Kidney (tissue), 14 donors: Measurements from ENCODE around the gene NRF1. TPM values are rescaled to one million over a fixed set of nuclear protein-coding genes. Genes with fewer than 3 reads are reported as not detected.

ENCODE experiments used
- DNase-seq, 5 donors: peaks; one replicate each; pipeline ENCODE4 v3.0.0-alpha.2; 2013 to 2020
- FAIRE-seq: peaks from 2 replicates; lab custom pipeline; 2012; peaks lifted over from hg19 to GRCh38; lab: Jason Lieb, UNC
- H3K27ac ChIP-seq, 2 donors: one replicate each; pipeline ENCODE4 v1.7.0; 2013; ENCODE audit warnings: low read depth in 2 of 2, low read length in 2 of 2, inconsistent platforms in 1 of 2
- H3K27me3 ChIP-seq: one replicate; pipeline ENCODE4 v1.7.1; 2013; ENCODE audit warnings: low read length, inconsistent platforms; ENCODE audit not compliant: control insufficient read depth, insufficient read depth
- H3K36me3 ChIP-seq, 3 donors: one replicate each; pipeline versions ENCODE4 v1.7.0 to v1.7.1; 2013; ENCODE audit warnings: low read length in 3 of 3, control low read depth in 1 of 3, inconsistent platforms in 1 of 3; ENCODE audit not compliant: insufficient read depth in 3 of 3, control insufficient read depth in 2 of 3
- H3K4me1 ChIP-seq, 3 donors: one replicate each; pipeline versions ENCODE4 v1.7.0 to v1.7.1; 2013; ENCODE audit warnings: low read length in 3 of 3, inconsistent platforms in 1 of 3, low read depth in 1 of 3; ENCODE audit not compliant: control insufficient read depth in 2 of 3, insufficient read depth in 2 of 3
- H3K4me3 ChIP-seq, 3 donors: one replicate each; pipeline versions ENCODE4 v1.7.0 to v1.8.1; 2013; ENCODE audit warnings: low read length in 3 of 3, control low read depth in 1 of 3, inconsistent platforms in 1 of 3
- H3K9ac ChIP-seq, 3 donors: one replicate each; pipeline versions ENCODE4 v1.7.0 to v1.7.1; 2013; ENCODE audit warnings: low read length in 3 of 3, control low read depth in 1 of 3, inconsistent platforms in 1 of 3
- H3K9me3 ChIP-seq, 3 donors: one replicate each; pipeline versions ENCODE4 v1.7.0 to v1.7.1; 2013; ENCODE audit warnings: low read length in 3 of 3, control low read depth in 1 of 3, inconsistent platforms in 1 of 3; ENCODE audit not compliant: control insufficient read depth in 2 of 3, insufficient read depth in 1 of 3
- CTCF ChIP-seq: IDR thresholded peaks from 3 replicates; pipeline ENCODE4 v1.5.1; 2012; ENCODE audit warnings: mild to moderate bottlenecking, moderate library complexity, borderline replicate concordance; ENCODE audit not compliant: insufficient read depth; ENCODE audit errors: extremely low read depth
- intact Hi-C: fragments of 100-400 bp; cut with DNase I; formaldehyde crosslinking; loops from one replicate; pipeline ENCODE4 v1.11.1; 2022
- polyA plus RNA-seq: library from polyadenylated mRNA; stranded (reverse); fragments of 350-450 nt; fragmentation: Illumina TruSeq; extraction: RNeasy Lipid Tissue Mini Kit (QIAGEN cat#74804); gene quantifications from one replicate; pipeline ENCODE4 v1.2.3, GENCODE V29; 2014; ENCODE audit warnings: low read depth, low replicate concordance; ENCODE audit not compliant: insufficient read depth
- total RNA-seq: library from RNA; stranded (reverse); fragmentation: NEBNext Ultra II Directional; extraction: Animal tissue kit (Norgen Biotek cat#: 25700); gene quantifications from one replicate; pipeline ENCODE4 v1.2.1, GENCODE V29; 2021
- donor health status: control.
- donor health status: control.
- donor health status: control.
- donor health status: control.
- donor health status: control.
- donor health status: DM: yes; HTN: yes; CAD: no.
- donor health status: Normal renal cell carcinoma (clear cell type).

NRF1 gene
- total and polyA plus RNA-seq, 2 donors from 2014 or later, result 8.8 to 19.4 TPM

GRCh38 chr7:129616530-129616929 is 5.0 kb downstream of the NRF1 start:
- Histone ChIP-seq H3K9ac (no peak overlapping the region), H3K9me3 (no peaks in the 10 kb centered on the region), H3K4me3 (no peak overlapping the region), H3K27ac (no peak overlapping the region), H3K4me1 (peaks cover 0 to 5% (median 5%) of the 10 kb centered on the region in 3 donors), H3K36me3 (no peaks in the 10 kb centered on the region), H3K27me3 (no peaks in the 10 kb centered on the region)
- TF ChIP-seq CTCF, result no peak
- DNase-seq (no peak), FAIRE-seq (no peak)
- intact Hi-C loops, result no loop called here

GRCh38 chr7:129617178-129617577 is 5.7 kb downstream of the NRF1 start:
- H3K4me3 ChIP-seq, result no peak overlapping the region
- intact Hi-C loops, result no loop called here
- H3K4me1 ChIP-seq, result peaks cover 0 to 5% (median 5%) of the 10 kb centered on the region in 3 donors
- H3K9me3 ChIP-seq, result no peaks in the 10 kb centered on the region
- no peak overlapping the region for H3K27ac ChIP-seq
- H3K36me3 ChIP-seq, result no peaks in the 10 kb centered on the region
- FAIRE-seq, result no peak
- no peak for DNase-seq
- no peak for TF ChIP-seq CTCF
- no peaks in the 10 kb centered on the region for H3K27me3 ChIP-seq
- H3K9ac ChIP-seq, result no peak overlapping the region

GRCh38 chr7:129617652-129618051 is 6.1 kb downstream of the NRF1 start:
- H3K27me3 ChIP-seq, result no peaks in the 10 kb centered on the region
- intact Hi-C loops, result no loop called here
- no peaks in the 10 kb centered on the region for H3K9me3 ChIP-seq
- TF ChIP-seq CTCF, result no peak
- DNase-seq (no peak), FAIRE-seq (no peak)
- peaks cover 0 to 5% (median 3%) of the 10 kb centered on the region in 3 donors for H3K4me1 ChIP-seq
- no peak overlapping the region for H3K4me3 ChIP-seq
- no peaks in the 10 kb centered on the region for H3K36me3 ChIP-seq
- H3K27ac ChIP-seq, result no peak overlapping the region
- no peak overlapping the region for H3K9ac ChIP-seq

GRCh38 chr7:129626896-129627295 is 15.4 kb downstream of the NRF1 start:
- Histone ChIP-seq H3K9me3 (no peaks in the 10 kb centered on the region), H3K4me1 (peaks cover 0 to 2% (median 0%) of the 10 kb centered on the region in 3 donors), H3K9ac (no peak overlapping the region), H3K27ac (no peak overlapping the region), H3K27me3 (no peaks in the 10 kb centered on the region), H3K36me3 (no peaks in the 10 kb centered on the region), H3K4me3 (no peak overlapping the region)
- no peak for FAIRE-seq
- TF ChIP-seq CTCF, result no peak
- intact Hi-C loops, result no loop called here
- no peak for DNase-seq
